C1 segment of cervical spinal cord (tissue), 14 donors: ENCODE results near the gene DLG4.

Experiments
- DNase-seq, 14 donors: peaks; one replicate each; lab custom pipeline; 2025; lab: John Stamatoyannopoulos, UW

The DLG4 gene

GRCh38 chr17:7233701-7234082, 14.1 kb upstream of the DLG4 start:
- DNase-seq, result no peak

GRCh38 chr17:7232114-7232513, 12.5 kb upstream of the DLG4 start:
- DNase-seq, result no peak

- no peak for DNase-seq
These were observed 9.9 kb upstream of the DLG4 start for GRCh38 chr17:7229504-7229903.

GRCh38 chr17:7228920-7229319, 9.3 kb upstream of the DLG4 start:
- DNase-seq, result no peak

GRCh38 chr17:7226721-7227710, 7.4 kb upstream of the DLG4 start:
- no peak for DNase-seq

- DNase-seq, result no peak
These were observed 6.2 kb upstream of the DLG4 start for GRCh38 chr17:7225711-7226331.

GRCh38 chr17:7224661-7225111, 5.0 kb upstream of the DLG4 start:
- DNase-seq, result no peak

GRCh38 chr17:7224110-7224509, 4.5 kb upstream of the DLG4 start:
- peak in 1 of 14 donors; percentile 16 for DNase-seq

GRCh38 chr17:7223375-7223774, 3.7 kb upstream of the DLG4 start:
- DNase-seq, result no peak

- no peak for DNase-seq
These were observed 3.3 kb upstream of the DLG4 start for GRCh38 chr17:7222972-7223292.

- DNase-seq, result no peak
These were observed 2.7 kb upstream of the DLG4 start for GRCh38 chr17:7222093-7222971.

- no peak for DNase-seq
These were observed 1.8 kb upstream of the DLG4 start for GRCh38 chr17:7221278-7222092.

- DNase-seq, result peak in 3 of 14 donors; percentile 9 to 29 (median 28)
These were observed 1.1 kb upstream of the DLG4 start for GRCh38 chr17:7220593-7221277.

- no peak for DNase-seq
These were observed 316 bp downstream of the DLG4 start for GRCh38 chr17:7219229-7219811.

GRCh38 chr17:7218758-7219157, 878 bp downstream of the DLG4 start:
- no peak for DNase-seq

GRCh38 chr17:7218166-7218565, 1.5 kb downstream of the DLG4 start:
- no peak for DNase-seq

GRCh38 chr17:7217113-7217987, 2.3 kb downstream of the DLG4 start:
- DNase-seq, result peak in 5 of 14 donors; percentile 18 to 74 (median 22)

- no peak for DNase-seq
These were observed 3.2 kb downstream of the DLG4 start for GRCh38 chr17:7216242-7217112.
